Embryonic facial prominence (tissue), 1 donor: Measurements from ENCODE around the gene TMEM190.
"Not testable (repeated sequence)": the region's sequence is repeated elsewhere in the genome, so short reads cannot be mapped to it uniquely, and the experiment has no call there.

Source experiments
- DNase-seq: peaks from one replicate; pipeline ENCODE4 v3.0.0-alpha.2; 2016; ENCODE audit errors: extremely low spot score

TMEM190 gene

DNA sequence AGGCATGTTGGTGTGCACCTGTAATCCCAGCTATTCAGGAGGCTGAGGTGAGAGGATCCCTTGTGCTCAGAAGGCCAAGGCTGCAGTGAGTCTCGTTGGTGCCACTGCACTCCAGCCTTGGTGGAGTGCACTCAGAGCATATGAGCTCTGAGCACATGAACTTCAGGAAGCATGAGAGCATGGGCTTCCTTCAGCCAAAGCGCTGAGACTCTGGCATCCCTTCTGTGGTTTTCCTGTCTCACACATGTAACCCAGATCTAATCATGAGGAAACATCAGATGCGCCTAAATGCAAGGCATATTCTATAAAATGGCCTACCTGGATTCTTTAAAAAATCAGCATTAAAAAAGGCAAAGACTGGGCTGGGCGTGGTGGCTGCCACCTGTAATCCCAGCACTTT, 44.7 kb downstream of the TMEM190 start:
- not testable (repeated sequence) for DNase-seq

DNA sequence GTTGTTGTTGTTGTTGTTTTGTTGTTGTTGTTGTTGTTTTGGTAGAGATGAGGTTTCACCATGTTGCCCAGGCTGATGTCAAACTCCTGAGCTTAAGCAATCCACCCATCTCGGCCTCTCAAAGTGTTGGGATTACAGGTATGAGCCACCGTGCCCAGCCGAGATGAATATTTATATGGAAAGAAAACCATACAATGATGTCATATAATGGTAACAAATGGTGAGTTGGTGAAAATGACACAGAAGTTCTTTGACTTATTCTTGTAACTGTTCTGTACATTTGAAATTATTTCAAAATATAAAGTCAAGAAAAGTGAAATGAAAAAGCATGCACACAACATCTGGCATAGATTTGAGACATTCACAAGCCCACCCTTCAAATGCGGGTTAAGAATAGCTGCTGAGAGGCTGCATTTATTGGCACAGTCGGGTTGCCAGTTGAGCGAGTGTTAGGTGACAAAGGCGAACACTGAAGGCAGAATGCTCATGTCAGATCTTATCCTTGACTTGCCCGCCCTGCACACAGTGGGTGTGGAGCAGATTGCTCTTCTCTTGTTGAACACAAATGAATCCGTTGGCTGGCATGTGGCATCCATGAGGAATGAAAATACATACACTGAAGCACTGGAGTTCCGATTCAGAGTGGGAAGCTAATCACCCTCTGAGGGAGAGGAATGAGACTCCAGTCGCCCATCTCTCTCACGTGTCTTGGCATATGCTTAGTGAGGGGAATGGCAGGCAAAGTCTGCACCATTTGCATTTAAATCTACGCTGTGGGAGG, 46.8 kb downstream of the TMEM190 start:
- DNase-seq, result no peak

DNA sequence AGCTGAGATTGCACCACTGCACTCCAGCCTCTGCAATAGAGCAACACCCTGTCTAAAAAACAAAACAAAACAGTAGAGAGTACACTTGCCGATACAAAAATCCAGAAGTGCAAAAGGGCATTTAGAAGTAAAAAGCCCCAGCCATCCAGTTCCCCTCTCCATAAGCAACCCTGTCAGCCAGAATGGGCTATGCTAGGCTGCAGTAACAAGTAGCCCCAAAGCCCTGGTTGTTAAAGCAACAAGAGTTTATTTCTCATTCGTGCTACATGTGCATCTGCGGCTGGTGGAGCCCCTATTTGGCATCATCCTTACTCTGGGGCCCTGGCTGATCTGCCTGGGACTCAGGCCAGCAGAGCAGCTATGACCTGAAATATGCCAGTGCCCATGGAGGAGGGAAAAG, 47.9 kb downstream of the TMEM190 start:
- no peak for DNase-seq

DNA sequence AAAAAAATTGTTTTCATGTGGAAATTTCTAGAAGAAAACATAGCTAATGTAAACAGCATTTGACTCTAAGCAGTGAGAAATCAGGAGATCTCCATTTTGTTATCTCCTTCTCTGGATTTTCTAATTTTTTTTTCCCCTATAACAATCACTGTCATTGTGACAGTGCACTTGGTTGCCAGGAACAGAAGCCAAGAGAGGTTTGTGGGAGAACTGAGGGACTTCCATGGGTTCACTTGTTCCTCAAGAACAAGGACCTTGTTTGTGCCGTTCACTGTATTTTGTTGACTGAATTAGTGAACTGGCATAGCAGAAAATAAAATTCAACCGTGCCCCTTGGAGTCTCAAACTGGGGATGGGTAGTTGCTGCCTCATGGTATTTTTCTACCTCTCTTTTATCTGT, 49.4 kb downstream of the TMEM190 start:
- no peak for DNase-seq
